Mucosa of descending colon (tissue), 3 donors: Measurements from ENCODE around the gene ORM2. TPM values are rescaled to one million over a fixed set of nuclear protein-coding genes. Genes with fewer than 3 reads are reported as not detected.
A peak's percentile ranks its signal among the peaks of the same experiment; 100 is the strongest.

Experiments used
- ATAC-seq: fragments of 200-7000 bp; cut with Tn5 transposase; one replicate; pipeline ENCODE4 v1.9.1; 2020; ENCODE audit warnings: mild to moderate bottlenecking, moderate library complexity
- DNase-seq, 3 donors: peaks; one replicate each; pipeline ENCODE4 v3.0.0-alpha.2; 2020
- H3K36me3 ChIP-seq: fragments of 200-600 bp; one replicate; pipeline ENCODE4 v1.8.0; 2021; ENCODE audit warnings: low read depth, mild to moderate bottlenecking
- H3K4me1 ChIP-seq: fragments of 200-600 bp; one replicate; pipeline ENCODE4 v1.8.0; 2021; ENCODE audit warnings: low read depth, mild to moderate bottlenecking
- H3K4me3 ChIP-seq: fragments of 200-600 bp; one replicate; pipeline ENCODE4 v1.8.0; 2021; ENCODE audit warnings: mild to moderate bottlenecking
- H3K9me3 ChIP-seq: fragments of 200-600 bp; one replicate; pipeline ENCODE4 v1.8.0; 2021; ENCODE audit warnings: mild to moderate bottlenecking
- intact Hi-C, 2 donors: fragments of 100-400 bp; cut with DNase I in 1 of 2; cut with micrococcal nuclease in 1 of 2; formaldehyde crosslinking; loops; one replicate each; pipeline versions ENCODE4 v1.11.0 to v1.11.1; 2022; cut with DNase I, micrococcal nuclease
- total RNA-seq, 3 donors: library from RNA; stranded (reverse); fragmentation: NEBNext Ultra II Directional in 2 of 3; extraction: Animal tissue kit (Norgen Biotek cat#: 25700) in 2 of 3; gene quantifications; one replicate each; pipeline versions ENCODE4 v1.2.1 to v1.2.4, GENCODE V29; 2021 to 2023
- TF ChIP-seq, protein P1 (sequence below): fragments of 200-600 bp; IDR thresholded peaks from one replicate; pipeline ENCODE4 v1.8.0; 2022; ENCODE audit warnings: antibody characterized with exemption, mild to moderate bottlenecking
- donor health status: DM: no; HTN: no; CAD: no; lungs with moderate emphysema.
- donor health status: DM: no; HTN: no; CAD: no.
- donor health status: DM: no; HTN: yes; CAD: no.

Gene ORM2
- total RNA-seq, 3 donors from 2014 or later, result 1.0 TPM; not detected in 2

DNA sequence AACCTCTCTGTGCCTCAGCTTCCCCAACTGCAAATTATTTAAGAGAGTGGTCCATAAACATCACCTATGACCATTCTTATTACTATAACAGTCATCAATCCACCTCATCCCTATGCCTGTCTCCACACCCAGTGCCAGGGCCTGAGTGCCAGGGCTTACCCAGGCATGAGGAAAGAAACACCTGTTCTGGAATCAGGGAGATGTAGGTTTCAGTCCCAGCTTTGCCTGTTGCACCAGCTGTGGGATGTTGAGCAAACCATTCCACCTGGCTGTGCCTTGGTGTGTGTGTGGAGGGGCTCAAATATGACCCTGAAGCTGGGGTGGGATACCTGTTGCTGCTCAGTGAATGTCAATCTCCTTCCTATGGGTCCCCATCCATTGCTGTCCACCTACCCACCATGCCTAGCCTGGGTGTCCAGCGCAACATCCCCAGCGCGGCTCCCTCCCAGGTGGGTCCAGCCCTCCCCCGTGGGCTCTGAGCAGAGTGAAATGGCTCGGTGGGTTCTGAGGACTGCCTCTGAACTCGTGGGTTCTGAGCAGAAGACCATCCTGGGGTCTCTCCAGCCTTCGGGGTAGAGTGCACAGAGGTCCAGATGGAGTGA, 41.8 kb downstream of the ORM2 start:
- H3K4me3 ChIP-seq, result no peak overlapping the region
- peak in 1 of 3 donors; percentile 53 for DNase-seq
- intact Hi-C loops, result no loop called here
- TF ChIP-seq, protein P1, sequence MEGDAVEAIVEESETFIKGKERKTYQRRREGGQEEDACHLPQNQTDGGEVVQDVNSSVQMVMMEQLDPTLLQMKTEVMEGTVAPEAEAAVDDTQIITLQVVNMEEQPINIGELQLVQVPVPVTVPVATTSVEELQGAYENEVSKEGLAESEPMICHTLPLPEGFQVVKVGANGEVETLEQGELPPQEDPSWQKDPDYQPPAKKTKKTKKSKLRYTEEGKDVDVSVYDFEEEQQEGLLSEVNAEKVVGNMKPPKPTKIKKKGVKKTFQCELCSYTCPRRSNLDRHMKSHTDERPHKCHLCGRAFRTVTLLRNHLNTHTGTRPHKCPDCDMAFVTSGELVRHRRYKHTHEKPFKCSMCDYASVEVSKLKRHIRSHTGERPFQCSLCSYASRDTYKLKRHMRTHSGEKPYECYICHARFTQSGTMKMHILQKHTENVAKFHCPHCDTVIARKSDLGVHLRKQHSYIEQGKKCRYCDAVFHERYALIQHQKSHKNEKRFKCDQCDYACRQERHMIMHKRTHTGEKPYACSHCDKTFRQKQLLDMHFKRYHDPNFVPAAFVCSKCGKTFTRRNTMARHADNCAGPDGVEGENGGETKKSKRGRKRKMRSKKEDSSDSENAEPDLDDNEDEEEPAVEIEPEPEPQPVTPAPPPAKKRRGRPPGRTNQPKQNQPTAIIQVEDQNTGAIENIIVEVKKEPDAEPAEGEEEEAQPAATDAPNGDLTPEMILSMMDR, result no peak
- H3K4me1 ChIP-seq, result peaks cover 22% of the 10 kb centered on the region
- H3K9me3 ChIP-seq, result no peaks in the 10 kb centered on the region
- peaks cover 8% of the 10 kb centered on the region for H3K36me3 ChIP-seq
- ATAC-seq, result no peak

DNA sequence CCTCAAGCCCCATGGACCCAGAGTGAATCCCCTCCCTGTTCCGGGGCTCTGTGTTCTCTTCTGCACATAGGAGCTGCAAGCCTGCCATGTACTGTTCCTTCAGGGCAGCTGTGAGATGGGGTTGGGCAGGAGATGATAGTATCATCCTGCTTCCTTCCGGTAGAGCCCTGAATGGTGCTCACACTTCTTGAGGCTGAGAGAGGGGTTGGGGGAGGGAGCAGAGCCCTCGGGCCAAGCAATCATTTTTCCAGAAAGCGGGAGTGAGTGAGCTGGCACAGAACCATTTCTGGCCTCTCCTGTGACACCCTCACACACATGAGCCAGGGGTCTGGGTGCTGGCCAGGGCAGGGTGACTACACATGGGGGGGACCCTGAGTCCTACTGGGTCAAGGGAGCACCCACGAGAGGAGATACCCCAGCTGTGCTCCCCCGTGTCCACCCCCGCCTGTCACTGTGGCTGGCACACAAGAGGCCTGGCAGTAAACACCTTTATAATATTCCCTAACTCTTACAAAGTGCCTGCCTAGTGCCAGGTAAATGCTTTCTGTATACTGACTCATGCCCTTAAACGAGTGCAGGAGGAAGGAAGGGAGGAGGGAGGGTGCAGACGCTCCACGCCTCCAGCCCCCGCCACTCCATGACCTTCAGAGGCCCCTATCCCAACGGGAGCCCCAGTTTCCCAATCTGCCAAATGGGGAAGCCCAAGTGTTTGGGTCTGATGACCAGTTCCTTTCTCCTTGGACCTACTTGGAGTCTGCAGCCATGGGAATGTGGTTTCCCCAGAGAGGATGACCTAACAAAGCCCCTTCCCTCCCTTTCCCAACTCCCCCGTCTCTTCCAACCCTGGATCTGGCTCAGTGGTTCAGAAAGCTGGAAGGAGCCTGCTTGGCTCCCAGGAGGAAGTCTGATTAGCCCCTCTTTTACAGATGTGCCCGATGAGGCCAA, 42.6 kb downstream of the ORM2 start:
- ATAC-seq (peak; percentile 58), DNase-seq (peak in 1 of 3 donors; percentile 64)
- Histone ChIP-seq H3K4me3 (no peak overlapping the region), H3K36me3 (peaks cover 8% of the 10 kb centered on the region), H3K4me1 (peaks cover 14% of the 10 kb centered on the region), H3K9me3 (no peaks in the 10 kb centered on the region)
- intact Hi-C loops, result no loop called here
- TF ChIP-seq, protein P1, result no peak

DNA sequence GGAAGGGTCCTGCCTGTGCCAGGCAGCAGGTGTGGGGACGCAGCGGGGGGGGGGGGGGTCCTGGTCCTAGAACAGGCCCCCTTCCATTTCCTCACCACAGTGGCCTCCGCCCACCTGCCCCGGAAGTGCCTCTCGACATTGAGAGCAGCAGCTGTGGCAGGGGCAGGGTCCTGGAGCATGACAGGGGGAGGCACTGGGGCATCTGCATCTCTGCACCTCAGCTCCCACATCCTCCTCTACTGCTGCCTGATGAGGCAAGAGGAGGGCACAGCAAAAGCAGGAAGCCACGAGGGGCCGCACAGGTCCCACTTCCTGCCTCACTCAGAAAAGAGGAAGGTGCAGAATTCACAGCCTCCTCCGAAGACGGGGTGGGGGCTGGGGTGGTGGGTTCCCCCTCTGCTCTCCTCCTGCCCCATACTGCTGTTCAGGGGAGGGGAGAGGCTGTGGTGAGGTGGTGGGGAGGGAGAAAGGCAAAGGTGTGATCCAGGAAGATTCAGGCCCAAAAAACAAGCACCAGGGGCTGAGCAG, 43.3 kb downstream of the ORM2 start:
- intact Hi-C loops, result no loop called here

DNA sequence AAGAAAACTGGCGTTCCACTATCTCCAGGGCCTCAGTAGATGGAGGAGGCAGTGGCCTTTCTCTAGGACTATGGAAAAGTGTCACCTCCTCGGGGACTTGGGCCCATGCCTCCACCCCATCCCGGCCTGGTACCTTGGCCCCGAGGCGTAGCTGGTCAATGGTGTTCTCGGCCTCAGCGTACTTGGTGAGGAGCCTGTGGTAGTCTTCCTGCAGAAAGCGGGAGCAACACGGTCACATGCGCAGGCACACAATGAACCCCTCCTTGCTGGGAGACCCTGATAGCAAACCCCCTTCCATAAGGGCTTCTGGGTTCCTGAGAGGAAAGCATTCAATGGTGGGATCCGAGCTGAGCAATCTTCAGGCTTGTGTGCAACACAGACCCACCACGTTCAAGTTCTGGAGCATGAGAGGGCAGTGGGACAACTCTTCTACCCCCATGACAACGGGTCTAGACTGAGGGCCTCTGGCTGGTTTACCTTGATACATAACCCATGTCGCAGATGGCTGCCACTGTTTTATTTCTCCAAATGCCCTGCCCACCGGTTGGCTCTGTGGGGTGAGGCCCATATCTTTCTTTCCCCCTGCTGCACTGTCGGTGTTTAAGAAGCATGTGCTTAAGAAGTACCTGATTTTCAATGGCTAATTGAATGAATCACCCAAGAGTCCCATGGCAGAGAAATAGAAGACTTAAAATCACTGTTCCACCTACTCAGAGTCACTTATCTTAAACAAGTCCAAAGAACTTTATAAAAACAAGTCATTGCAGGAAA, 44.5 kb downstream of the ORM2 start:
- peaks cover 9% of the 10 kb centered on the region for H3K4me1 ChIP-seq
- peaks cover 3% of the 10 kb centered on the region for H3K36me3 ChIP-seq
- ATAC-seq (no peak), DNase-seq (peak in 1 of 3 donors; percentile 53)
- TF ChIP-seq, protein P1, result no peak
- no peaks in the 10 kb centered on the region for H3K9me3 ChIP-seq
- intact Hi-C loops, result no loop called here
- H3K4me3 ChIP-seq, result no peak overlapping the region

More for the DNA sequence above, 43.3 kb downstream of the ORM2 start:
- Histone ChIP-seq H3K9me3 (no peaks in the 10 kb centered on the region), H3K4me3 (no peak overlapping the region), H3K36me3 (peaks cover 3% of the 10 kb centered on the region), H3K4me1 (peaks cover 12% of the 10 kb centered on the region)
- TF ChIP-seq, protein P1, result no peak
- peak; percentile 87 for ATAC-seq
- DNase-seq, result peak; percentile 75 to 94 (median 77)

DNA sequence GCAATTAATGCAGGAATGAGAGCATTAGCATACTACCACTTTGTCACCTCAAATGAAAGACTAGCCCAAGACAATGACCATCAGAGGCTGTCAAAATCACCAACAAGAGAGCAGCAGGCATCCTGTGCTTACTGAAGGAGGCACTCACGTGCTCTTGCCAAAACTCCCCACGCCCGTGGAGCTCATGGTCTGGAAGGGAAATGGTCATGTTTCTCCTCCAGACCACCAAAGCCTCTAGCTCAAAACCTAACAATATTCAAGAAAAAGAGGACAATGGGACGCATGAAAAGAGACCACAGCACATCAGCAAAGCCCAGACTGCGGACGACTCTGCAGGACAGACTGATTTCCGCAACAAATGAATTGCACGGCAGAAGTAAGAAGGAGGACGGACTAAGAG, 45.3 kb downstream of the ORM2 start:
- Histone ChIP-seq H3K4me3 (no peak overlapping the region), H3K9me3 (no peaks in the 10 kb centered on the region), H3K4me1 (peaks cover 9% of the 10 kb centered on the region), H3K36me3 (peaks cover 3% of the 10 kb centered on the region)
- intact Hi-C loops, result no loop called here
- DNase-seq (no peak), ATAC-seq (no peak)
- TF ChIP-seq, protein P1, result no peak
